Stomach (tissue), 9 donors: Measurements from ENCODE around the gene FAM47E. TPM values are rescaled to one million over a fixed set of nuclear protein-coding genes. Genes with fewer than 3 reads are reported as not detected.

ENCODE experiments used
- DNase-seq, 2 donors: peaks; one replicate each; pipeline versions ENCODE4 v3.0.0 to v3.0.0-alpha.2; 2013 to 2019
- H3K27ac ChIP-seq, 5 donors: fragments of 200-600 bp in 4 of 5; sonication (generic) in 4 of 5; one replicate each; pipeline ENCODE4 v1.5.1; 2013 to 2019; ENCODE audit warnings: mild to moderate bottlenecking in 1 of 5, moderate library complexity in 1 of 5
- H3K27me3 ChIP-seq, 3 donors: fragments of 200-600 bp; sonication (generic); one replicate each; pipeline ENCODE4 v1.5.1; 2017 to 2019; ENCODE audit warnings: mixed run types in 1 of 3
- H3K36me3 ChIP-seq, 4 donors: fragments of 200-600 bp; sonication (generic); 1 replicate in 3 of 4; 2 replicates in 1 of 4; pipeline ENCODE4 v1.5.1; 2016 to 2019
- H3K4me1 ChIP-seq, 4 donors: fragments of 200-600 bp; sonication (generic); one replicate each; pipeline ENCODE4 v1.5.1; 2016 to 2019
- H3K4me3 ChIP-seq, 4 donors: fragments of 200-600 bp; sonication (generic) in 3 of 4; one replicate each; pipeline ENCODE4 v1.5.1; 2016 to 2019; ENCODE audit warnings: mild to moderate bottlenecking in 1 of 4
- H3K9me3 ChIP-seq, 4 donors: fragments of 200-600 bp; sonication (generic); one replicate each; pipeline ENCODE4 v1.5.1; 2016 to 2019
- CTCF ChIP-seq, 7 experiments: fragments of 450-650 bp in 4 of 7; fragments of 200-600 bp in 3 of 7; sonication (generic) in 3 of 7; IDR thresholded peaks; one replicate each; pipeline ENCODE4 v1.5.1; 2016 to 2019; ENCODE audit warnings: antibody characterized with exemption in 7 of 7, control low read depth in 2 of 7, mild to moderate bottlenecking in 1 of 7
- EP300 ChIP-seq: sonication (generic); formaldehyde crosslinking; IDR thresholded peaks from one replicate; pipeline ENCODE4 v1.6.1; 2017; ENCODE audit warnings: antibody characterized with exemption
- POLR2A ChIP-seq, 4 donors: fragments of 450-650 bp; IDR thresholded peaks; one replicate each; pipeline ENCODE4 v1.6.1; 2016; ENCODE audit warnings: antibody characterized with exemption in 4 of 4, control low read depth in 2 of 4, mild to moderate bottlenecking in 1 of 4, moderate library complexity in 1 of 4
- POLR2AphosphoS5 ChIP-seq, 3 donors: sonication (generic); formaldehyde crosslinking; IDR thresholded peaks; one replicate each; pipeline ENCODE4 v1.6.1; 2016; ENCODE audit warnings: antibody characterized with exemption in 3 of 3
- whole genome bisulfite sequencing, 5 donors: extraction: QIAGEN DNeasy Blood & Tissue Kit in 3 of 5; methylation state at CpG; one replicate each; pipeline versions ENCODE4 v1.1.5 to v1.1.7; 2013 to 2018; 5-methylcytosine and 5-hydroxymethylcytosine counted together
- intact Hi-C: fragments of 100-400 bp; cut with DNase I; formaldehyde crosslinking; loops from one replicate; pipeline ENCODE4 v1.15.1; 2023; ENCODE audit warnings: low total_unique reads
- polyA plus RNA-seq, 3 donors: library from polyadenylated mRNA; stranded (reverse); fragments of 200-250 nt; gene quantifications; one replicate each; pipeline ENCODE4 v1.2.3, GENCODE V29; 2013
- total RNA-seq, 5 donors: library from RNA; depleted of rRNA; stranded (reverse); fragments of >200 nt; gene quantifications; one replicate each; pipeline versions ENCODE4 v1.1.0 to v1.2.3, GENCODE V29; 2014 to 2016
- donor health status: healthy with polysubstance abuse.
- donor health status: Bipolar disorder and iron deficiency.
- donor health status: healthy.

Gene FAM47E
- total and polyA plus RNA-seq, 8 donors = under 0.01 to 10.8 (median 6.5) TPM; not detected in 1

- no peaks in the 10 kb centered on the region for H3K36me3 ChIP-seq
- TF ChIP-seq CTCF (IDR thresholded peaks at IDR 0.05) = no peak
- TF ChIP-seq POLR2A (IDR thresholded peaks at IDR 0.05) = no peak
- no peak for TF ChIP-seq POLR2AphosphoS5 (IDR thresholded peaks at IDR 0.05)
- no peak for TF ChIP-seq EP300
- H3K27me3 ChIP-seq = no peaks in the 10 kb centered on the region
- H3K27ac ChIP-seq = no peak overlapping the region
- no peak overlapping the region for H3K4me3 ChIP-seq
- intact Hi-C loops = no loop called here
- H3K9me3 ChIP-seq = peaks cover 0 to 16% (median 5%) of the 10 kb centered on the region in 4 donors
- WGBS, 5 donors = 80 to 90% (median 83%) methylated on average over 1 of the region's 1 CpG
- H3K4me1 ChIP-seq = peaks cover 0 to 36% (median 18%) of the 10 kb centered on the region in 4 donors
- no peak for DNase-seq
These were observed 18.8 kb upstream of the FAM47E start for GRCh38 chr4:76232681-76233080.

GRCh38 chr4:76233083-76233482 lies 18.4 kb upstream of the FAM47E start:
- Histone ChIP-seq H3K4me1 (peaks cover 0 to 36% (median 18%) of the 10 kb centered on the region in 4 donors), H3K36me3 (no peaks in the 10 kb centered on the region), H3K9me3 (peaks cover 0 to 13% (median 3%) of the 10 kb centered on the region in 4 donors), H3K4me3 (no peak overlapping the region), H3K27me3 (no peaks in the 10 kb centered on the region), H3K27ac (no peak overlapping the region)
- intact Hi-C loops = no loop called here
- no peak for DNase-seq
- WGBS, 5 donors = 55 to 68% (median 62%) methylated on average over 4 of the region's 4 CpGs
- no peak for TF ChIP-seq POLR2AphosphoS5 (IDR thresholded peaks at IDR 0.05)
- no peak for TF ChIP-seq POLR2A (IDR thresholded peaks at IDR 0.05)
- TF ChIP-seq EP300 = no peak
- no peak for TF ChIP-seq CTCF (IDR thresholded peaks at IDR 0.05)

- Histone ChIP-seq H3K4me3 (no peak overlapping the region), H3K36me3 (no peaks in the 10 kb centered on the region), H3K27me3 (no peaks in the 10 kb centered on the region), H3K4me1 (peaks cover 0 to 36% (median 18%) of the 10 kb centered on the region in 4 donors), H3K27ac (no peak overlapping the region), H3K9me3 (peaks cover 0 to 9% (median under 1%) of the 10 kb centered on the region in 4 donors)
- no peak for DNase-seq
- WGBS, 5 donors = 47 to 64% (median 50%) methylated on average over 2 of the region's 2 CpGs
- intact Hi-C loops = no loop called here
- TF ChIP-seq POLR2A (IDR thresholded peaks at IDR 0.05) (no peak), POLR2AphosphoS5 (IDR thresholded peaks at IDR 0.05) (no peak), CTCF (IDR thresholded peaks at IDR 0.05) (no peak), EP300 (no peak)
These were observed 18.0 kb upstream of the FAM47E start for GRCh38 chr4:76233529-76233928.

GRCh38 chr4:76233967-76234678 lies 17.4 kb upstream of the FAM47E start:
- no peaks in the 10 kb centered on the region for H3K36me3 ChIP-seq
- peaks cover 0 to 36% (median 18%) of the 10 kb centered on the region in 4 donors for H3K4me1 ChIP-seq
- intact Hi-C loops = no loop called here
- H3K27ac ChIP-seq = peak overlapping the region in 1 of 5 donors; percentile 43
- H3K9me3 ChIP-seq = peaks cover 0 to 4% (median 0%) of the 10 kb centered on the region in 4 donors
- WGBS, 5 donors = 77 to 89% (median 83%) methylated on average over 14 of the region's 14 CpGs
- TF ChIP-seq EP300 (no peak), CTCF (IDR thresholded peaks at IDR 0.05) (no peak), POLR2AphosphoS5 (IDR thresholded peaks at IDR 0.05) (no peak), POLR2A (IDR thresholded peaks at IDR 0.05) (no peak)
- no peak for DNase-seq
- H3K4me3 ChIP-seq = no peak overlapping the region
- H3K27me3 ChIP-seq = no peaks in the 10 kb centered on the region
